WTC11 (cell line): ENCODE measurements around the gene PYGB.

ENCODE experiments used
- JUN ChIP-seq: sonication (generic); formaldehyde crosslinking; IDR thresholded peaks from 2 replicates; pipeline ENCODE4 v1.8.0; 2023; ENCODE audit warnings: mild to moderate bottlenecking, missing genetic modification reagents
- SP1 ChIP-seq: sonication (generic); formaldehyde crosslinking; conservative IDR thresholded peaks from 2 replicates; pipeline ENCODE4 v1.8.1; 2022; ENCODE audit warnings: missing genetic modification reagents
- ZNF232 ChIP-seq: sonication (generic); formaldehyde crosslinking; IDR thresholded peaks from 2 replicates; pipeline ENCODE4 v1.8.0; 2022; ENCODE audit warnings: mild to moderate bottlenecking, missing genetic modification reagents
- TF ChIP-seq, protein P1 (sequence below): fragments of 200-600 bp; IDR thresholded peaks from 2 replicates; pipeline ENCODE4 v1.8.0; 2022; ENCODE audit warnings: antibody characterized with exemption
- TF ChIP-seq, protein P2 (sequence below): sonication (generic); formaldehyde crosslinking; IDR thresholded peaks from 2 replicates; pipeline ENCODE4 v1.8.1; 2023; ENCODE audit warnings: mild to moderate bottlenecking, missing genetic modification reagents

DNA sequence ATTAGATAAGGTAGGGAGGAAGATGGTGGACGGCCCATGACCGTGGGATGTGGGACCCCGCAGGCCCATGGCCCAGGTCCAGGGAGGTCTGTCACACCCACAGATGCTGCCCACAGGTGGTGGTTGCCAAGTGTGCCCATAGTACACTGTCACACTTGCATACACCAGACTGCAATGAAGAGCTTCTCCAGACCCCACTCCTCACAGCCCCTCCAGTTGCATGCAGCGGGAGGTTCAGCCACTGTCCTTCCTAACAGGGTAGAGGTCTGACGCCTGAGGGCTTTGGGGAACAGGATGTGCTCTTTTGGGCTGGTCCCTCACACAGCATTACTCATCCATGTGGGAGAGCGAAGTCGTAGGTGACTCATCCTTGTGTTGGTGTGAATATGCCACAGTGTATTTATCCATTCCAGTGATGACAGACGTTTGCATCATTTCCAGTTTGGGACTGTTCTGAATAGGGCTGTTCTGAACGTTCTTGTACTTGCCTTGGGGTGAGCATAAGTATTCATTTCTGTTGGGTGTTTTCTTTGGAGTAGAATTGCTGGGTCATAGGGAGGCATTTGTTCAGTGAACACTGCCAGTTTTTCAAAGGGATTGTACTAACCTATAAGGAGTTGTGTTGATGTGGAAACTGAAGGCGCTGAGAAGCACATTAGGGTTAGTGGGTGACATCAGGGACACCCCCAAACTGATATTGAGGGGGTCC is 10.1 kb upstream of the PYGB start:
- TF ChIP-seq, protein P1, sequence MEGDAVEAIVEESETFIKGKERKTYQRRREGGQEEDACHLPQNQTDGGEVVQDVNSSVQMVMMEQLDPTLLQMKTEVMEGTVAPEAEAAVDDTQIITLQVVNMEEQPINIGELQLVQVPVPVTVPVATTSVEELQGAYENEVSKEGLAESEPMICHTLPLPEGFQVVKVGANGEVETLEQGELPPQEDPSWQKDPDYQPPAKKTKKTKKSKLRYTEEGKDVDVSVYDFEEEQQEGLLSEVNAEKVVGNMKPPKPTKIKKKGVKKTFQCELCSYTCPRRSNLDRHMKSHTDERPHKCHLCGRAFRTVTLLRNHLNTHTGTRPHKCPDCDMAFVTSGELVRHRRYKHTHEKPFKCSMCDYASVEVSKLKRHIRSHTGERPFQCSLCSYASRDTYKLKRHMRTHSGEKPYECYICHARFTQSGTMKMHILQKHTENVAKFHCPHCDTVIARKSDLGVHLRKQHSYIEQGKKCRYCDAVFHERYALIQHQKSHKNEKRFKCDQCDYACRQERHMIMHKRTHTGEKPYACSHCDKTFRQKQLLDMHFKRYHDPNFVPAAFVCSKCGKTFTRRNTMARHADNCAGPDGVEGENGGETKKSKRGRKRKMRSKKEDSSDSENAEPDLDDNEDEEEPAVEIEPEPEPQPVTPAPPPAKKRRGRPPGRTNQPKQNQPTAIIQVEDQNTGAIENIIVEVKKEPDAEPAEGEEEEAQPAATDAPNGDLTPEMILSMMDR: no peak
- TF ChIP-seq JUN (CRISPR knock-in tag): no peak
- no peak for TF ChIP-seq SP1 (CRISPR knock-in tag)
- no peak for TF ChIP-seq ZNF232
- TF ChIP-seq, protein P2, sequence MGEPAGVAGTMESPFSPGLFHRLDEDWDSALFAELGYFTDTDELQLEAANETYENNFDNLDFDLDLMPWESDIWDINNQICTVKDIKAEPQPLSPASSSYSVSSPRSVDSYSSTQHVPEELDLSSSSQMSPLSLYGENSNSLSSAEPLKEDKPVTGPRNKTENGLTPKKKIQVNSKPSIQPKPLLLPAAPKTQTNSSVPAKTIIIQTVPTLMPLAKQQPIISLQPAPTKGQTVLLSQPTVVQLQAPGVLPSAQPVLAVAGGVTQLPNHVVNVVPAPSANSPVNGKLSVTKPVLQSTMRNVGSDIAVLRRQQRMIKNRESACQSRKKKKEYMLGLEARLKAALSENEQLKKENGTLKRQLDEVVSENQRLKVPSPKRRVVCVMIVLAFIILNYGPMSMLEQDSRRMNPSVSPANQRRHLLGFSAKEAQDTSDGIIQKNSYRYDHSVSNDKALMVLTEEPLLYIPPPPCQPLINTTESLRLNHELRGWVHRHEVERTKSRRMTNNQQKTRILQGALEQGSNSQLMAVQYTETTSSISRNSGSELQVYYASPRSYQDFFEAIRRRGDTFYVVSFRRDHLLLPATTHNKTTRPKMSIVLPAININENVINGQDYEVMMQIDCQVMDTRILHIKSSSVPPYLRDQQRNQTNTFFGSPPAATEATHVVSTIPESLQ (CRISPR knock-in tag): no peak
